Hippocampal formation (tissue), 2 donors: ENCODE results near the gene TMEM108.

Experiments used
- DNase-seq, 2 donors: peaks; one replicate each; lab custom pipeline; 2025; lab: John Stamatoyannopoulos, UW

TMEM108 gene

GRCh38 chr3:133162670-133163305, 124.6 kb downstream of the TMEM108 start:
- DNase-seq = peak in 1 of 2 donors; percentile 27

GRCh38 chr3:133167340-133168024, 129.3 kb downstream of the TMEM108 start:
- DNase-seq = no peak

GRCh38 chr3:133168025-133168401, 129.8 kb downstream of the TMEM108 start:
- no peak for DNase-seq

GRCh38 chr3:133169331-133170068, 131.3 kb downstream of the TMEM108 start:
- peak in 1 of 2 donors; percentile 27 for DNase-seq

GRCh38 chr3:133171831-133172230, 133.6 kb downstream of the TMEM108 start:
- DNase-seq = no peak

- no peak for DNase-seq
These were observed 143.4 kb downstream of the TMEM108 start for GRCh38 chr3:133181392-133182150.

GRCh38 chr3:133187870-133188379, 149.7 kb downstream of the TMEM108 start:
- DNase-seq = no peak

GRCh38 chr3:133188996-133189395, 150.8 kb downstream of the TMEM108 start:
- DNase-seq = no peak

- DNase-seq = no peak
These were observed 151.7 kb downstream of the TMEM108 start for GRCh38 chr3:133189893-133190292.

GRCh38 chr3:133191818-133192217, 153.6 kb downstream of the TMEM108 start:
- no peak for DNase-seq

GRCh38 chr3:133192363-133192945, 154.3 kb downstream of the TMEM108 start:
- DNase-seq = no peak

GRCh38 chr3:133192967-133193366, 154.8 kb downstream of the TMEM108 start:
- no peak for DNase-seq

- no peak for DNase-seq
These were observed 158.3 kb downstream of the TMEM108 start for GRCh38 chr3:133196527-133196926.

- no peak for DNase-seq
These were observed 159.4 kb downstream of the TMEM108 start for GRCh38 chr3:133197619-133198018.

GRCh38 chr3:133206921-133207320, 168.7 kb downstream of the TMEM108 start:
- DNase-seq = no peak

GRCh38 chr3:133208184-133208583, 170.0 kb downstream of the TMEM108 start:
- DNase-seq = no peak

- no peak for DNase-seq
These were observed 171.8 kb downstream of the TMEM108 start for GRCh38 chr3:133209871-133210550.

GRCh38 chr3:133210656-133211055, 172.5 kb downstream of the TMEM108 start:
- no peak for DNase-seq

GRCh38 chr3:133211449-133211848, 173.3 kb downstream of the TMEM108 start:
- peak in 1 of 2 donors; percentile 55 for DNase-seq

- DNase-seq = no peak
These were observed 173.7 kb downstream of the TMEM108 start for GRCh38 chr3:133211856-133212255.

GRCh38 chr3:133213937-133214336, 175.7 kb downstream of the TMEM108 start:
- DNase-seq = no peak
